H54 (cell line): ENCODE data around the gene ALDH3A2.

Source experiments
- DNase-seq: peaks from one replicate; pipeline ENCODE4 v3.0.0; 2011; ENCODE audit warnings: low spot score, mixed read lengths; ENCODE audit not compliant: insufficient read length
- FAIRE-seq: peaks from 3 replicates; lab custom pipeline; 2011; peaks lifted over from hg19 to GRCh38; lab: Jason Lieb, UNC
- POLR2A ChIP-seq: IDR thresholded peaks from 2 replicates; pipeline ENCODE4 v1.6.1; 2011; ENCODE audit warnings: low read depth, mild to moderate bottlenecking, low read length

Gene ALDH3A2

GRCh38 chr17:19648475-19649273 is at the start of gene ALDH3A2:
Gene ALDH3A2, plus strand, starts transcription at chr17:19648751. Its CDS starts 221 bp downstream, at chr17:19648972.
- DNase-seq (peak; percentile 98), FAIRE-seq (peak; percentile 11)
- peak; percentile 91 for TF ChIP-seq POLR2A

DNA sequence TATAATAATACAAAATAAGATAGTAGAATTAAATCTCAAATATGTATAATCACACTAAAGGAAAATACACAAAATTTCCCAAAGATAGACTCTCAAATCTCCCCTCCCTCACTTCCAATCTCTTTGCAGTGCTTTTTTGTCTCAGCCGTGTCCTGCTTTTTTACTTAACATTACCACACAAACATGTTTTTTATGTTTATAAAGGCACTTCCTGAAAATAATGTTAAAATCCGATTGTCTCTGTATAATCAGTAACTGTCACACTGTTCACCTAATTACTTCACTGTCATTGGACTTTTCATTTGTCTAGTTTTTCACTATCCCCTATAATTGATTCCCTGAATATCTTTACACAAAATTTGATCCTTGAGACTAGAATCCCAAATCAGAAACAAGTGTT is 38.2 kb upstream of the ALDH3A2 start:
- no peak for TF ChIP-seq POLR2A
- DNase-seq (no peak), FAIRE-seq (no peak)

DNA sequence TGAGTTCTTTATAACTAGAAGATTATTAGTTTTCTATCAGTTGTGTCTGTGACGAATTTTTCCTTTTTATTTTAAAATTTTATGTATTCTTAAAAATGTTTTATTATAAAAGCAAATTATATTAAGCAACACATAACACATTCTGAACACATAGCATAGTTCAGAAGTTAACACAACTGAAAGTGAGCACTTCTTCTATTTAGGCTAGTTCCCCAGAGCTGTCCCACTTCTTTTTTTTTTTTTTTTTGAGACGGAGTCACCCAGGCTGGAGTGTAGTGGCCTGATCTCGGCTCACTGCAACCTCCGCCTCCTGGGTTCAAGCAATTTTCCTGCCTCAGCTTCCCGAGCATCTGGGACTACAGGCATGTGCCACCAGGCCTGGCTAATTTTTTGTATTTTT is 37.7 kb upstream of the ALDH3A2 start:
- TF ChIP-seq POLR2A: no peak
- no peak for FAIRE-seq
- no peak for DNase-seq

GRCh38 chr17:19613979-19614378 is 34.6 kb upstream of the ALDH3A2 start:
- FAIRE-seq: no peak
- TF ChIP-seq POLR2A: no peak

DNA sequence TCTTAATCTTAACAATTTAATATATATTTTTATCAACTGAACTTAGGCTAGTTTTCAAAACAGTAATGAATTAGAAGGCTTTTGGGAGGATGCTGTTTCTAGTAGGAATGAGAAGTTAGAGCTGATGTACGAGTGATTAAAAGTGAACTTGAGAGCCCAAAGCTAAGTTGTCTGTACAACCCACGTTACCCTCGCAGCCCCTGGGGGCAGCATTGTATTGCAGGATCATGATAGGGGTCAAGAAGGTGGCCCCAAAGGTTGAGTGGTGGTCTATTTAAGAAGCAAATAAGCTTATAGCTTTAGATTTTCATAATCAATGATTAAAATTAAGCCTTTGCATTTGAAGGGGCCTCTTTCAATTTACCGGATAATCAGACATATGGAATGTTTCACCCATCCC is 33.7 kb upstream of the ALDH3A2 start:
- TF ChIP-seq POLR2A: no peak
- no peak for DNase-seq
- no peak for FAIRE-seq

More at GRCh38 chr17:19613979-19614378, 34.6 kb upstream of the ALDH3A2 start:
- no peak for DNase-seq

DNA sequence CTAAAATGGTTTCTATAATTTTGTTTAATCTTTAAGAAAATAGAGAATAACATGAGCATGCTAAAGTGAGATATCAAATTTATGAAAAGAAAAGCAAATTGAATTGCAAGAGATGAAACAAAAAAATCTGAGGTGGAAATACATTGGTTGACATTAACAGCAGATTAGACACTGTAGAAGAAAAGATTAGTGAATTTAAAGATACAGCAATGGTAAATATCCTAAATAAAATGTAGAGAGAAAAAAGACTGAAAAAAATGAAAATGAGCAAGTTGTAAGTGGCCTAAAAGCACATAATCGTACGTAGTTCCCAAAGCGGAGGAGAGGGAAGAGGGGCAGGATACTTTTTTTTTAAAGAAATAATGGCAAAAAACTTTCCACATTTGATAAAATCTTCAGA is 30.5 kb upstream of the ALDH3A2 start:
- TF ChIP-seq POLR2A: no peak
- FAIRE-seq (no peak), DNase-seq (no peak)

DNA sequence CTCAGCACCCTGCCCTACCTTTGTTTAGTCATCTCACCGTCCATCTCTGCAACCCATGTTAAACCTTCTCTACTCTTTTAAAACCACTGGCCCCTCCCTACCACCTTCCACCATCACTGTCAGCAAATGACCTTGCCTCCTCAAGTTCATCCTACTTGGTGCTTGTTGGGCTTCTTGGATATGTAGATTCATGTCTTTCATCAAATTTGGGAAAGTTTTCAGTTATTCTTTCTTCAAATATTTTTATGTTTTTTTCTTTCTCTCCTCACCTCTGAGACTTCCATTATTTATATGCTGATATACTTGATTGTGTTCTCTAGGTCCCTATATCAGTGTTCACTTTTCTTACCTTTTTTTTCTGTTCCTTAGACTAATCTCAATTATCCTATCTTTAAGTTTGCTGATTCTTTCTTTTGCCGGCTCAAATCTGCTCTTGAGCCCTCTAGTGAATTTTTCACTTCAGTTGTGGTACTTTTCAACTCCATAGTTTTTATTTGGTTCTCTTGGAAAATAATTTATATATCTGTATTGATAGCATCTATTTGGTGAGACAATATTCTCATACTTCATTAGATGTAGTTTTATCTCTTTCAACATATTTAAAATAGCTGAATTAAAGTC is 28.7 kb upstream of the ALDH3A2 start:
- FAIRE-seq: no peak
- no peak for TF ChIP-seq POLR2A
- DNase-seq: no peak

GRCh38 chr17:19621697-19622096 is 26.9 kb upstream of the ALDH3A2 start:
- FAIRE-seq: no peak
- TF ChIP-seq POLR2A: no peak
- no peak for DNase-seq

DNA sequence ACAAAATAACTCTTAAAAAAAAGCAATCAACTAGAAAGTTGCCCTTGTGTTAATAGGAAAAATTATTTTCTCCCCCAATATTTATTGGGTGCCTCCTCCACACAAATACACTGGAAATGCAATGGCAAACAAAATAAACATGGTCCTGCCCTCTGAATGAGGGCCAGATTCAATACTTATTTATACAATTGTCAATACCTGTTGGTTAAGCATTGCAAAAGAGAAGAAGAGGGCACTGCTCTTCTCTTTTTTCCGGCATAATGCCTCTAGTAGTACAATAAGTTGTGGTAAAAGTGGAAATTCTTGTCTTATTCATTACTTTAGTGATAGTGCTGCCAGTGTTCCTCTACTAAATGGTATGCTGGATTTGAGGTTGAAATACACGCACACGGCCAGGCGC is 22.5 kb upstream of the ALDH3A2 start:
- DNase-seq (no peak), FAIRE-seq (no peak)
- TF ChIP-seq POLR2A: no peak

GRCh38 chr17:19629449-19629848 is 19.1 kb upstream of the ALDH3A2 start:
- TF ChIP-seq POLR2A: no peak
- DNase-seq: no peak
- FAIRE-seq: no peak

DNA sequence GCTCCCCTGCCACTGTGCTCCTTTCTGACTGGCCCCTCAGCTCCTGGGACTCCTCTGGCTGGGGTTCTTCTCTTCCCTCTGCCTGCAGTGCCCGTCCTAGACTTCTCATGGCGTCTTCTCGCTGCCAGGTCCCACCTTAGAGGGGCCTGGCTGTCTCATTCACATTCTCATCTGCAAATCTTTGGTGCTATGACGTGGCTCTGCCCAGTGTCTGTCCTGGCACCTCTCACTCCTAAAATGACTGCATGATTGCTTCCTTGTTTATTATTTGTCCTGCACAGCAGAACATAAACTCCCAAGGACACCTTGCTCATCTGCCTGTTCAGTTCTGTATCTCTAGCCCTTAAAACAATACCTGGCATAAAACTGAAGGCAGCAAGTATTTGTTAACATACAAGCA is 18.5 kb upstream of the ALDH3A2 start:
- no peak for TF ChIP-seq POLR2A
- FAIRE-seq (no peak), DNase-seq (no peak)

DNA sequence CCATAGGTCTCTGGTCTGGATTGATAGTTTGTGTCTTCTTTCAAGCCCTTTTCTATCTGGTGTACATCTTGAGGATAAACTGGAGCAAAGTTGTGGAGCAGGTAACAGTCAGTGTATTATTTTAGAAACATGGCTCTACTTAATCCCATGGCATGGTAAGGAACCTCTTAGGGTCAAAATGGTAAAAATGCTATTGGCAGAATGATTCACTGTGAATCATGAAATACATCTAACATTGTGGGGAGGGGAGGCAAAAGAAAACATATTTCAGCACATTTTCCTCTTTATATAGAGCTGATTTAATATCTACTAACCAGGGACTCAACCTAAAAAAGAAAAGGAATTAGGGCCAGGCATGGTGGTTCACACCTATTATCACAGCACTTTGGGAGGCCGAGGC is 17.9 kb upstream of the ALDH3A2 start:
- DNase-seq: peak; percentile 56
- FAIRE-seq: no peak
- TF ChIP-seq POLR2A: no peak

DNA sequence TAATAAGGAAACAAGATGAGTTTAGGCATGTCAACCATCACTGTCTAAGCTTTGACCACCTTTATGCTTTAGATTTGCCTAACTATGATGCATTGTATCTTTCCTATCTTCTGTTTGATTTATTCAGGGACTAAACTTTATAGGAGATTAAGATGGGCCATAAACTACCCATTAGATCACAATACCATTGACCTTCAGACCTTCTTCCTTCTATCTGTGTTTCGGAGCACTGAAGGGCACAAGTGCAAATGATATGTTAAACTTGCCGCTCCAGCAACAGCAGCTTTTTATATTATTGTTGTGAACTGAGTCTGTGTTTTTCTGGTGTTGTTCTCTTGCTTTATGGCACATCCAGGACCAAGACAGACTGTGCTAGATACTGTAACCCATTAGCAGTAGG is 16.6 kb upstream of the ALDH3A2 start:
- TF ChIP-seq POLR2A: no peak
- FAIRE-seq: no peak
- DNase-seq: no peak

DNA sequence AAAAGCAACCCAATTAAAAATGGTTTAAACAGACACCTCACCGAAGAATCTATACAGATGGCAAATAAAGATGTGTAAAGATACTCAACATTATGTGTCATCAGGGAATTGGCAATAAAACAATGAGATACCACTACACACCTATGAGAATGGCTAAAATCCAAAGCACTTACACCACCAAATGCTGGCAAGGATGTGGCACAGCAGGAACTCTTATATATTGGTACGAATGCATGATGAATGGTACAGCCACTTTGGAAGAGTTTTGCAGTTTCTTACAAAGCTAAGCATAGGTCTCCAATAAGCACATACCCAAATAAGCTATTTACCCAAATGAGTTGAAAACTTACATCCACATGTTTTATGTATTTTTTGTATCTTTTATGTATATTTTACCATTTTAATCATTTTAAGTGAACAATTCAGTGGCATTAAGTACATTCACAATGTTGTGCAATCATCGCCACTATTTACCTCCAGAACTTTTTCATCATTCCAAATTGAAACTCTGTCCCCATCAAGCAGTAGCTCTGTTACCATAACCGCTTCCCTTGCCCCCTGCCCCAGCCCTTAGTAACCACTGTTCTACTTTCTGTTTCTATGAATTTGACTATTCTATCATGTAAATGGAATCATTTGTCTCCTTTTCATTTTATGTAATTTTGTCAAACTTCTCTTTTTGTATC is 6.7 kb upstream of the ALDH3A2 start:
- no peak for TF ChIP-seq POLR2A
- DNase-seq: no peak
- FAIRE-seq: peak; percentile 91

- TF ChIP-seq POLR2A: no peak
- DNase-seq: no peak
- FAIRE-seq: no peak
These were observed 6.1 kb upstream of the ALDH3A2 start for GRCh38 chr17:19642373-19642893.
